GM19324 (cell line): ENCODE measurements around the gene TRMU.
A peak's percentile ranks its signal among the peaks of the same experiment; 100 is the strongest.

Source experiments
- ATAC-seq: cut with Tn5 transposase; IDR thresholded peaks from one replicate; pipeline ENCODE4 v1.9.1; 2021; ENCODE audit warnings: mild to moderate bottlenecking, moderate library complexity; ENCODE audit not compliant: unreplicated experiment, low FRiP score

The TRMU gene

GRCh38 chr22:46335201-46336118, at the start of gene TRMU:
Gene TRMU (plus strand): TSS chr22:46335714. CDS start chr22:46335765, 51 bp downstream.
- peak; percentile 82 for ATAC-seq

GRCh38 chr22:46286006-46286405, 49.5 kb upstream of the TRMU start:
- ATAC-seq: no peak

GRCh38 chr22:46286941-46287872, 48.3 kb upstream of the TRMU start:
- no peak for ATAC-seq

GRCh38 chr22:46287873-46288751, 47.4 kb upstream of the TRMU start:
- ATAC-seq: peak; percentile 64

GRCh38 chr22:46288846-46289243, 46.7 kb upstream of the TRMU start:
- no peak for ATAC-seq

GRCh38 chr22:46289244-46289891, 46.1 kb upstream of the TRMU start:
- ATAC-seq: no peak

- no peak for ATAC-seq
Observed at GRCh38 chr22:46290121-46290842, 45.2 kb upstream of the TRMU start.

GRCh38 chr22:46290843-46291785, 44.4 kb upstream of the TRMU start:
- no peak for ATAC-seq

GRCh38 chr22:46292173-46292572, 43.3 kb upstream of the TRMU start:
- no peak for ATAC-seq

GRCh38 chr22:46292732-46293131, 42.8 kb upstream of the TRMU start:
- no peak for ATAC-seq

GRCh38 chr22:46293577-46294260, 41.8 kb upstream of the TRMU start:
- no peak for ATAC-seq

- no peak for ATAC-seq
Observed at GRCh38 chr22:46294784-46295183, 40.7 kb upstream of the TRMU start.

- ATAC-seq: no peak
Observed at GRCh38 chr22:46295277-46295971, 40.1 kb upstream of the TRMU start.

- ATAC-seq: peak; percentile 93
Observed at GRCh38 chr22:46296257-46297150, 39.0 kb upstream of the TRMU start, which contains the start of gene GTSE1. Gene GTSE1 (plus strand): TSS chr22:46296870. CDS start chr22:46297401, 531 bp downstream.

GRCh38 chr22:46297151-46297812, 38.2 kb upstream of the TRMU start:
- ATAC-seq: peak; percentile 23
